DOHH2 (cell line): Measurements from ENCODE around the gene EHD3.

Experiments used
- CTCF ChIP-seq: fragments of 200-600 bp; sonication (generic); IDR thresholded peaks from one replicate; pipeline ENCODE4 v1.5.1; 2014; ENCODE audit warnings: antibody characterized with exemption, mild to moderate bottlenecking, low read depth, low read length; ENCODE audit not compliant: poor library complexity, severe bottlenecking
- EZH2phosphoT487 ChIP-seq: fragments of 200-600 bp; sonication (generic); IDR thresholded peaks from 2 replicates; pipeline ENCODE4 v1.6.1; 2017; ENCODE audit warnings: borderline replicate concordance, mild to moderate bottlenecking, antibody characterized with exemption, low read length, moderate library complexity, mixed read lengths

DNA sequence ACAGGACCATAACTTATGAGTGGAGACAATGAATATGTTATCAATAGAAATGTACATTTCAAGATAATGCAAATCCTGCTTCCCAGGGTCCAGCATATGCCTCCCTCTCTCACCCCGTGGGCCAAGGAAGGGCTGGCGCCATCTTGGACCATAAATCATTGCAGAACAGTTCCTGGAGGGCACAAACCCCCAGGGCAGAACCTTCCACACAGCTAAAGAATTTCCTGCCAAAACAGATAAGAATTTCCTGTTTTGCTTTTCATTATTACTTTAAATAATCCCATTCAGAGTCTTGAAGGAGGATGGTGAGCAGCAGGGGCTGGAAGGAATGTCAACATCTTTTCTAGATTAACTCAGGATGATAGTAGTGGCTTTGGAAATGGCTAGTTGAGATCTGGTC, 53.7 kb downstream of the EHD3 start:
- no peak for TF ChIP-seq CTCF
- no peak for TF ChIP-seq EZH2phosphoT487
